Suppressor macrophage (primary cell): Measurements from ENCODE around the gene NCKAP5.
"Not testable (repeated sequence)": the region's sequence is repeated elsewhere in the genome, so short reads cannot be mapped to it uniquely, and the experiment has no call there.

Source experiments
- DNase-seq, 4 experiments: peaks; one replicate each; pipeline ENCODE4 v3.0.0-alpha.2; 2020 to 2022

Gene NCKAP5

GRCh38 chr2:133496501-133497269, 71.6 kb downstream of the NCKAP5 start:
- no peak for DNase-seq

GRCh38 chr2:133495226-133495625, 73.0 kb downstream of the NCKAP5 start:
- DNase-seq, result no peak

- no peak for DNase-seq
These were observed 75.4 kb downstream of the NCKAP5 start for GRCh38 chr2:133492719-133493380.

GRCh38 chr2:133490411-133490980, 77.8 kb downstream of the NCKAP5 start:
- DNase-seq, result no peak

GRCh38 chr2:133489641-133490410, 78.4 kb downstream of the NCKAP5 start:
- no peak for DNase-seq

- no peak for DNase-seq
These were observed 79.1 kb downstream of the NCKAP5 start for GRCh38 chr2:133489146-133489545.

- DNase-seq, result no peak
These were observed 81.5 kb downstream of the NCKAP5 start for GRCh38 chr2:133486771-133487191.

GRCh38 chr2:133485868-133486267, 82.4 kb downstream of the NCKAP5 start:
- DNase-seq, result no peak

- no peak for DNase-seq
These were observed 83.5 kb downstream of the NCKAP5 start for GRCh38 chr2:133484784-133485183.

GRCh38 chr2:133484106-133484505, 84.2 kb downstream of the NCKAP5 start:
- no peak for DNase-seq

GRCh38 chr2:133483181-133483580, 85.1 kb downstream of the NCKAP5 start:
- no peak for DNase-seq

- no peak for DNase-seq
These were observed 87.4 kb downstream of the NCKAP5 start for GRCh38 chr2:133480707-133481429.

GRCh38 chr2:133477616-133477990, 90.7 kb downstream of the NCKAP5 start:
- DNase-seq, result no peak

GRCh38 chr2:133476931-133477615, 91.2 kb downstream of the NCKAP5 start:
- no peak for DNase-seq

GRCh38 chr2:133476286-133476685, 92.0 kb downstream of the NCKAP5 start:
- no peak for DNase-seq

GRCh38 chr2:133475610-133476009, 92.7 kb downstream of the NCKAP5 start:
- no peak for DNase-seq

GRCh38 chr2:133470446-133470845, 97.8 kb downstream of the NCKAP5 start:
- not testable (repeated sequence) for DNase-seq

GRCh38 chr2:133462811-133463210, 105.5 kb downstream of the NCKAP5 start:
- no peak for DNase-seq

GRCh38 chr2:133461484-133461883, 106.8 kb downstream of the NCKAP5 start:
- no peak for DNase-seq

GRCh38 chr2:133459590-133459989, 108.7 kb downstream of the NCKAP5 start:
- no peak for DNase-seq

GRCh38 chr2:133458280-133458679, 110.0 kb downstream of the NCKAP5 start:
- no peak for DNase-seq

- no peak for DNase-seq
These were observed 110.4 kb downstream of the NCKAP5 start for GRCh38 chr2:133457861-133458260.
